C4-2B (cell line): Measurements from ENCODE around the gene C1QBP.

Experiments
- ZFX ChIP-seq: fragments of 450-650 bp; IDR thresholded peaks from 2 replicates; pipeline ENCODE4 v1.6.1; 2017
- TF ChIP-seq, protein P1 (sequence below): fragments of 450-650 bp; conservative IDR thresholded peaks from 2 replicates; pipeline ENCODE4 v1.5.1; 2017; ENCODE audit warnings: mild to moderate bottlenecking

DNA sequence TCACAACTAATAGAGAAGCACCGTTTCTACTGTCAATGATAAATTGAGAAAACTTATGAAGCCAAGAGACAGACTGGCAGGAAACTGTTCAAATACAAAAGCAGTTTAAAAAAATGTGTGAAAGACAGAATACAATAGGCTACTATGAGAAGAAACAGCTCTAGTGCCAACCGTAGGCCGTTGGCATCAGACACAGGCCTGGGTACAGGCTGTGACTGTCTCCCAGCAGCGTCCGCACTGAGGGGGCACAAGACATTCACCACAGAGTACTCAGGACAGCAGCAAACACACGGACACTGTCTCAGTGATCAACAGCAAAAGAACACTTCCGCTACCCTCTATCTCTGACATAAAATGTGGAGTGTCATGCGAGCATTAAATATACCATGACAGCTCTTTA, 7.8 kb upstream of the C1QBP start:
- TF ChIP-seq, protein P1, sequence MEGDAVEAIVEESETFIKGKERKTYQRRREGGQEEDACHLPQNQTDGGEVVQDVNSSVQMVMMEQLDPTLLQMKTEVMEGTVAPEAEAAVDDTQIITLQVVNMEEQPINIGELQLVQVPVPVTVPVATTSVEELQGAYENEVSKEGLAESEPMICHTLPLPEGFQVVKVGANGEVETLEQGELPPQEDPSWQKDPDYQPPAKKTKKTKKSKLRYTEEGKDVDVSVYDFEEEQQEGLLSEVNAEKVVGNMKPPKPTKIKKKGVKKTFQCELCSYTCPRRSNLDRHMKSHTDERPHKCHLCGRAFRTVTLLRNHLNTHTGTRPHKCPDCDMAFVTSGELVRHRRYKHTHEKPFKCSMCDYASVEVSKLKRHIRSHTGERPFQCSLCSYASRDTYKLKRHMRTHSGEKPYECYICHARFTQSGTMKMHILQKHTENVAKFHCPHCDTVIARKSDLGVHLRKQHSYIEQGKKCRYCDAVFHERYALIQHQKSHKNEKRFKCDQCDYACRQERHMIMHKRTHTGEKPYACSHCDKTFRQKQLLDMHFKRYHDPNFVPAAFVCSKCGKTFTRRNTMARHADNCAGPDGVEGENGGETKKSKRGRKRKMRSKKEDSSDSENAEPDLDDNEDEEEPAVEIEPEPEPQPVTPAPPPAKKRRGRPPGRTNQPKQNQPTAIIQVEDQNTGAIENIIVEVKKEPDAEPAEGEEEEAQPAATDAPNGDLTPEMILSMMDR, result no peak
- TF ChIP-seq ZFX, result no peak
